Measurements from ENCODE around the gene SRF. TPM values are rescaled to one million over a fixed set of nuclear protein-coding genes. Genes with fewer than 3 reads are reported as not detected.

Gene SRF
- total and polyA plus RNA-seq, 2 experiments from 2014 or later: 7.4 to 22.0 TPM

GRCh38 chr6:43187821-43188220 is 16.8 kb downstream of the SRF start:
- Histone ChIP-seq H4K20me1 (ENCODE audit: insufficient read depth, poor library complexity, severe bottlenecking) (no peaks in the 10 kb centered on the region), H3K4me2 (no peak overlapping the region), H3K4me3 (no peak overlapping the region), H3K9me3 (ENCODE audit: low read depth) (no peaks in the 10 kb centered on the region), H3K4me1 (ENCODE audit: insufficient read depth) (peaks cover 4% of the 10 kb centered on the region), H3K79me2 (peaks cover 2% of the 10 kb centered on the region), H3K27ac (no peak overlapping the region), H3K9me2 (replicated peaks; ENCODE audit: insufficient read depth) (no peaks in the 10 kb centered on the region), H3K27me3 (no peaks in the 10 kb centered on the region), H3K36me3 (replicated peaks; ENCODE audit: insufficient read depth, low read depth) (no peaks in the 10 kb centered on the region), H2AFZ (no peak overlapping the region)
- TF ChIP-seq EZH2 (IDR thresholded peaks at IDR 0.05; ENCODE audit: borderline replicate concordance): no peak
- 94% methylated on average over 7 of the region's 7 CpGs for WGBS (ENCODE audit: low lambda C conversion rate, missing lambda C conversion rate)
- DNase-seq (ENCODE audit: low spot score): no peak

- no peaks in the 10 kb centered on the region for H3K36me3 ChIP-seq (replicated peaks; ENCODE audit: insufficient read depth, low read depth)
- H3K4me2 ChIP-seq: no peak overlapping the region
- no peaks in the 10 kb centered on the region for H4K20me1 ChIP-seq (ENCODE audit: insufficient read depth, poor library complexity, severe bottlenecking)
- H3K79me2 ChIP-seq: no peaks in the 10 kb centered on the region
- H2AFZ ChIP-seq: no peak overlapping the region
- 96% methylated on average over 10 of the region's 10 CpGs for whole genome bisulfite sequencing (ENCODE audit: low lambda C conversion rate, missing lambda C conversion rate)
- no peaks in the 10 kb centered on the region for H3K9me3 ChIP-seq (ENCODE audit: low read depth)
- no peak overlapping the region for H3K4me3 ChIP-seq
- H3K27me3 ChIP-seq: no peaks in the 10 kb centered on the region
- TF ChIP-seq EZH2phosphoT487 (IDR thresholded peaks at IDR 0.05; ENCODE audit: low read depth, severe bottlenecking, unreplicated experiment) (no peak), CTCF (IDR thresholded peaks at IDR 0.05; ENCODE audit: poor library complexity) (no peak), EZH2 (IDR thresholded peaks at IDR 0.05; ENCODE audit: borderline replicate concordance) (no peak)
- DNase-seq (ENCODE audit: low spot score): no peak
- H3K27ac ChIP-seq: no peak overlapping the region
- H3K4me1 ChIP-seq (ENCODE audit: insufficient read depth): no peaks in the 10 kb centered on the region
- no peaks in the 10 kb centered on the region for H3K9me2 ChIP-seq (replicated peaks; ENCODE audit: insufficient read depth)
Measured at GRCh38 chr6:43188426-43188825, 17.4 kb downstream of the SRF start.

- Histone ChIP-seq H3K27ac (peak overlapping the region; percentile 30), H3K4me2 (peak overlapping the region; percentile 18), H4K20me1 (ENCODE audit: insufficient read depth, poor library complexity, severe bottlenecking) (no peaks in the 10 kb centered on the region), H3K4me3 (no peak overlapping the region), H3K9me3 (ENCODE audit: low read depth) (no peaks in the 10 kb centered on the region), H3K4me1 (ENCODE audit: insufficient read depth) (no peaks in the 10 kb centered on the region), H3K36me3 (replicated peaks; ENCODE audit: insufficient read depth, low read depth) (no peaks in the 10 kb centered on the region), H2AFZ (no peak overlapping the region), H3K79me2 (no peaks in the 10 kb centered on the region), H3K27me3 (no peaks in the 10 kb centered on the region), H3K9me2 (replicated peaks; ENCODE audit: insufficient read depth) (no peaks in the 10 kb centered on the region)
- no peak for DNase-seq (ENCODE audit: low spot score)
- no peak for TF ChIP-seq EZH2 (IDR thresholded peaks at IDR 0.05; ENCODE audit: borderline replicate concordance)
- TF ChIP-seq EZH2phosphoT487 (IDR thresholded peaks at IDR 0.05; ENCODE audit: low read depth, severe bottlenecking, unreplicated experiment): no peak
- no peak for TF ChIP-seq CTCF (IDR thresholded peaks at IDR 0.05; ENCODE audit: poor library complexity)
- 72% methylated on average over 6 of the region's 6 CpGs for WGBS (ENCODE audit: low lambda C conversion rate, missing lambda C conversion rate)
Measured at GRCh38 chr6:43189776-43190304, 18.8 kb downstream of the SRF start.

- Histone ChIP-seq H3K36me3 (replicated peaks; ENCODE audit: insufficient read depth, low read depth) (no peaks in the 10 kb centered on the region), H3K9me3 (ENCODE audit: low read depth) (no peaks in the 10 kb centered on the region), H3K27me3 (no peaks in the 10 kb centered on the region), H3K79me2 (no peaks in the 10 kb centered on the region), H3K4me2 (no peak overlapping the region), H3K9me2 (replicated peaks; ENCODE audit: insufficient read depth) (no peaks in the 10 kb centered on the region), H3K4me3 (no peak overlapping the region), H2AFZ (no peak overlapping the region), H4K20me1 (ENCODE audit: insufficient read depth, poor library complexity, severe bottlenecking) (no peaks in the 10 kb centered on the region), H3K27ac (no peak overlapping the region), H3K4me1 (ENCODE audit: insufficient read depth) (no peaks in the 10 kb centered on the region)
- DNase-seq (ENCODE audit: low spot score): no peak
- 94% methylated on average over 9 of the region's 9 CpGs for WGBS (ENCODE audit: low lambda C conversion rate, missing lambda C conversion rate)
- TF ChIP-seq EZH2 (IDR thresholded peaks at IDR 0.05; ENCODE audit: borderline replicate concordance): no peak
- no peak for TF ChIP-seq EZH2phosphoT487 (IDR thresholded peaks at IDR 0.05; ENCODE audit: low read depth, severe bottlenecking, unreplicated experiment)
- TF ChIP-seq CTCF (IDR thresholded peaks at IDR 0.05; ENCODE audit: poor library complexity): no peak
Measured at GRCh38 chr6:43192911-43193310, 21.8 kb downstream of the SRF start.
